ENCODE data around the gene TMOD2.

Gene TMOD2

DNA sequence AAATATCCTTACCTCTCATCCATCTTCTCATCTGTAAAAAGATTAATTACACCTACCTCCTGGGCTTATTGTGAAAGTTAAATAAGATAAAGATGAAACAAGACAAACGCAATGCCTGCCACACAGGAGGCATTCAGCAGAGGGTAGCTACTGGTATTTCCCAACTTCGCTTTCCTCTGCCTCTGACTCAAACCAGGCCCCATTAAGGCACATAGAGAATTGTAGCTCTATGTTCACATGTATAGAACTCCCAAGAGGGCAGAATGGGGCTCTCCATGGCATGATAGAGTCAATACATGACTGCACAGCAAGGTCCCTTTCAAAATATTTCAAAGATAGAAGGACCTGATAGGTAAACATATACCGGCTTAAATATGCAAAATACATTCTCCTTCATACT, 15.3 kb upstream of the TMOD2 start:
- no peak for DNase-seq

DNA sequence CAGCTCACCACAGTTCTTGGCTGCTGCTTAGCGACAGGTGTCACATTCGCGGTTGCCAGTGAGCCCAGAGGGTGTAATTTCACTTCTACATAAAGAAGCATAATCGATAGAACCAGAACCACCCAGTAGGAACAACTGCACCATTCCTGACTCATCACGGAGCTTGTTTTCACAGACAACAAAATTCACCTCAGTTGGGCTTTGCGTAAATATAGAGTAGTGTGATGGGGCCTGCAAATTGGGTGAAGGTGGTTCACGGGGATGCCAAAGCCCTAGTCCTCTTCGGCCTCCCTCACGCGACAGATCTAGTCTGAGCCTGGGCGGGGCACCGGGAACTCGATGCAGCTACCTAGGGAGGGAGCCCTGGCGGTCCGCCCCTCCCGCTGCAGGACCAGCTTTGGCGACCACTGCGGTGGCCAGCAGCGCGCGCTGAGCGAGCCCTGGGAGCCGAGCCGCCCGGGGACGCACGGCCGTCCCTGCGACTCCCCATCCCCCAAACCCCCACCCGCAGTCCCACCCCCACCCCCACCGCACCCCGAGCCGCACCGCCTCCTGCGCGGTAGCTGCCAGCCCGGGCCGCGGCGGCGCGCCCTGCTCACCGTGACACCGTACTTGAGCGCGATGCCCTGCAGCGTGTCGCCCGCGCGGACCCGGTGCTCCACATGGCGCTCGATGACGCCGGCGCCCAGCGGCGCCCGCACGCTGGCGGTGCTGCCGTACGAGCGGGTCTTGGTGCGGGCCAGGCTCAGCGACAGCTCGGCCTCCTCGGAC, 14.5 kb upstream of the TMOD2 start:
- peak; percentile 60 for DNase-seq

DNA sequence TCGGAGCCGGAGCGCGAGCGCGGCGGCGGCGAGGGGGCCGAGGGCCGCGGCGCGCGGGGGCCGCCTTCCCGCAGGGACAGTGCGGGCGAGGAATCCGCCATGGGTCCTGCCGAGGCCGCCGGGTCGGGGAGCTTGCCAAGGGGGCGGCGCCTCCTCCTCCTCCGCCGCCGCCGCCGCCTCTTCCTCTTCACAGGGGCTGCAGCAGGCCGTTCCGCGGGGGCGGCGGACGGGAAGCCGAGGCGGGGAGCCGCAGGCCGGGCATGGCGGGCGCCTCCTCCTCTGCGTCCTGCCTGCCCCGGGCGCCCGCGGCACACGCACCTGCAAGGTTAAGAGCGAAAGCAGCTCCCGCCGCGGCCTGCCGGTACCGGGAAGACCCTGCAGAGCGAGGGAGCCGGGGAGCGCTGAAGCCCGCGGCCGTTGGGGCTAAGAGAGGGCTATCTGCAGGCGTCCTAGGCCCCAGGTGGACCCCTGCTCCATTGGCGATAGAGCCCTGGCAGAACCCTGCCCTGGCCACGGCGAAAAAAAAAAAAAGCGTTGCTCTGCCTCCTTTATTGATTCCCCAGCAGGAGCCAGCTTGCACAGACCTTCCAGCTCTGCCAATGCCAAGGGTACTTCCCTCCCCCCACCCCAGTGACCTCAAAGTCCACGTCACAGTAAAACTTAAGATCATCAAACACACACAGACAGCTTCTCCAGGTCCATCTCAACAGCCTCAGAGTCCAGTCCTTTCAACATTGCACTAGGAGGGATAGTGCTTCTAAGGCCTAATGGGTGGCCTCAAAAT, 13.7 kb upstream of the TMOD2 start, which contains the start of gene LYSMD2:
TSS of gene LYSMD2 (minus strand) at position 134 of the 784 bp plus-strand sequence. CDS start at position 101, 33 bp downstream.
- DNase-seq: peak; percentile 78

DNA sequence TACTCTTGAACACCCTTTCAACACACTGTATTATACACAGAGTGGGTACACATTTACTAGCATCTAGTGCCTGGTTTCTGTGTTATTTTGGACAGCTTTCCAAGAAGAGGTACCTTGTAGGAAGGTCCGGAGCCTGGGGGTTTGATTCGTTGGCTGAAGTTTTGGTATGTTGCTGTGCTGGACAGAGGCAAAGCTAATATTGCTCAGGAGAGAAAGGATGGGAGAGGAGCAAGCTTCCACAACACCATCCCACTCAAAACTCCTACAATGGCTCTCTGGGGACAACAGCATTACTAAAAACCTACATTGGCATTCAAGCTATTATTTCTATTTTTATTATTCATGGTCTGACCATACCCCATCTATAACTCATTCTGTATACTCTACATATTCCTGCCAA, 12.8 kb upstream of the TMOD2 start:
- DNase-seq: no peak

DNA sequence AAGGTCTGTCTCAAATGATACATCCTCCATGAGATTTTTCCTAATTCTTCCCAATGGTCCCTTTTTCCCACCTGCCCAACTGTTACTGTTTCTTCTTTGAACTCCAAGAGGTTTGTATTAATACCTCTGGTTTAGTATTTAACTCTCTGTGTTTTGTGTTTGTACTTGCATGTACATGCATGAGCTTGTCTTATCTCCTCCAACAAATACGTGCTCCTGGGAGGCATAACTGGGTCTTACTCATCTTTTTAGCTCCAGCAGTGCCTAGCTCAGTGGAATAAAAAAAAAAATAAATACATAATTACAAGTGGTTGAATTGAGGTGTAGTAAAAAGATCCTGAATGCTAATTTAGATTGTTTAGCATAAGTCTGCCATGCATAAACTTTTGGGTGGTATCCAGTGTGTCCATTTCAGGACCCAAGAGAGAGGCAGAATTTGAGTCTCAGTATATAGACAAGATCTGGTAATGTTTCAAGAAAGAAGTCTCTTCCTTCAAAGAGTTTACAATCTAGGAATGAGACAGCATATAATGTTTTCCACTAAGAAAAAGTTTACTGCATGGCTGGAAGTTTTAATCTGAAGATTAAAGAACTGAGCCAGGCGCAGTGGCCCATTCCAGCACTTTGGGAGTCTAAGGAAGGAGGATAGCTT, 12.2 kb upstream of the TMOD2 start:
- DNase-seq: no peak

DNA sequence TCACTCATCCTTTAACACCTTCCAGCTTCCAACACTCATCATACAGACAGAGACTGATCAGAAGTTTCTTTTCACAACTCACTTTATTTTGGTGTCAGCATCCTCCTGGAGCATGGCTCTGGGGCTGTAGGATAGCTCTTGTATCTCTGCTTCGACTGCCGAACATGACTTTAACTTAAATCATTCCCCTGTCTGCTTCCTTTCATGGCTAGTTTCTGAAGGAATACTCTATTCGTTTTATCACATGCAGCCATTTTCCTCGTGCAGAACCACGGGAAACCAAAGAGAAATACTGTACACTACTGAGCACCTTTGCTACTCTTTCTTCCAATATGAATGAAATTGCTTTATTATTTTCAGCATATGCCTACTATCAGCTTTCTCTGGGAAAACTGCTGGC, 2.1 kb upstream of the TMOD2 start:
- no peak for DNase-seq

DNA sequence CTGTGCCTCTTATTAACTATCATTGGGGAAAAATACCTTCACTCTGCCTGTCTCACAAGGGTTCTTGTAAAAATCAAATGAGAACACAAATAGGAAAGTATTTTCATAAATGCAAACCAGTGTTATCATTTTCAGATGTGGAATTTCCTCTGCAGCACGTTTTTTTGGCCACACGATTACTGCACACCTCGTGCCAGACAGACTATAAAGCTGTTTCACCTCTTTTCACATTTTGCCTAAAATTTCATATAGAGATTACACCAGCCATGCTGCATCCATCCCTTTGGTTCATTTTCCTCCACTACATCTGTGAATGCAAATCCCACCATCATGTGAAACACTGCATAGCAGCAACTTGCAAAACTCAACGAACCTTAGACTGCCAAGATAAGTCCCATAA, 1.2 kb upstream of the TMOD2 start:
- no peak for DNase-seq

DNA sequence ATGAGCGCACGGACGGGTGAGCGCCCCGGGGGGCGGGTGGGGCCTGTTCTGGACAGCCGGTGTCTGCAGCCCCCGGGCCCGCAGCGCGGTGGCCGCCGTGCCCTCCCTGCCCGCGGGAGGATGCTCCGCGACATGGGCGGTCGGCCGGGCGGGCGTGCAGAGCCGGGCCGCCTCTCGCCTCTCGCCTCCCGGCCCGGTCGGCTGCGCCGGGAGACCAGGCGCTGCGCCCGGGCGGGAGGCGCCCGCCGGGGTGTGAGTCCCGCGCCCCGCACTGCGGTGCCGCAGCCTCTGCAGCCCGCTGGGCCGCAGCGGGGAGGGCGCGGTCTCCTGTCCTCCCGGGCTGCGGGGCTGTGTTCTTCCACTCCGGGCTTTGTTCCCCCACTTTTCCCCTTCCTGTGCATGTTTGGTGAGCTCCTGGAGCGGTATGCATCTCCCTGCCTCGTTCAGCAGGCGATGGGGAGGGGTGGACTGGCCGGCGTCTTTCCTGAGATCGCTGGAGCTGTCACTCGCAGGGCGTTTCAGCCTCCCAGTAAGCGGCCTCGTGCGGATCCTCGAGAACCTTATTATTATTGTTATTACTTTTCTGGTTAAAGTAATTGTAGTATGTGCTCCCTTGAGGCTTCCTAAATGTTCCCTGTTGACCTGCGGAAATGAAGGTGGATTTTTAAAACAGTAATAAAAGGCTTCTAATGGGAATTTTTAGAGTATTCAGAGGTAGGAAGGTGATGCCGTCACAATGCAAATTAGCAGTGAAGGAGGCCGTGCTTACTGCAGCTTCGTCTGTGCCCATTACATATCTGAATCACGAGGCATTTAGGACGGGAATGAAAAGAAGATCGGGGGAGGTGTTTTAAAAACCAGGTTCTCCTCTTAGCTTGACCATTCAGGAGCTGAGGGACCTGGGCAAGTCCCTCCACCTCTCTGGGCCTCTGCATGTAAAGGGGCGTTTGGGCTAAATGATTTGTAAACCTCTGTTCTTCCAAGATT, 593 bp downstream of the TMOD2 start:
- no peak for DNase-seq

DNA sequence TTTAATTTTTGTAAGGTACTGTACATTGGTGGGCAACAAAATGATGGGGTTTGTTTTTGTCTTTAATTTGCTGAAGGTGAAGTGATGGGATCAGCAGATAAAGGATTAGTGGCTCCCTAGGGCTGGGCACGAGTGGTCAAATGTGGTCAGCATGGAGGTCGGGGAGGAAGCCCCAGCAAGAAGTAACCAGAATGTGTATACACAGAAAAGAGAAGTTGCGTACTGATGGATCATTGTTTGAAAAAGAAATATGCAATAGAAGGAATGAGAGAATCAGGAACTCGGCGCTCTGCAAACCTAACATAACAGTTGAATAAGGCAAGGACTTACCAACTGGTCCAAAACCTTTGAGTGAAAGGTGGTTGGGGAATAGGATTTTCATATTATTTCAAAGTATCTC, 1.5 kb downstream of the TMOD2 start:
- no peak for DNase-seq

DNA sequence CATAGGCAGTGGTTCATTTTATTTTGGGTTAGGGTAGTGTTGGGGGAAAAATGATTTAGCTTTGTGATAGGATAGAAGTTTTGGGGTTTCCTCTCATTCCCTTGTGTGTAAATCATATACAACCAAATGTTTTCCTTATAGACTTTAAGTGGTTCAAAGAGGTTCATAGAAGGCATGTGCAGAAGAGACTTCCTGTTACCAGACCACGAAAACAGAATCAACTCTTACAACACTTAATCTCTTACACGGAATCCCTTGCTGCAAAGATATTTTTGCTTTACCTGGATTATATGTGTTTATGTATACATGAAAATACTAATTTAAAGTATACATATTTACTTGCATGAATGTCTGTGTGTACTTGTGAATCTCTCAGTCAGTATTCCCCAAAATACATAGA, 2.9 kb downstream of the TMOD2 start:
- no peak for DNase-seq

DNA sequence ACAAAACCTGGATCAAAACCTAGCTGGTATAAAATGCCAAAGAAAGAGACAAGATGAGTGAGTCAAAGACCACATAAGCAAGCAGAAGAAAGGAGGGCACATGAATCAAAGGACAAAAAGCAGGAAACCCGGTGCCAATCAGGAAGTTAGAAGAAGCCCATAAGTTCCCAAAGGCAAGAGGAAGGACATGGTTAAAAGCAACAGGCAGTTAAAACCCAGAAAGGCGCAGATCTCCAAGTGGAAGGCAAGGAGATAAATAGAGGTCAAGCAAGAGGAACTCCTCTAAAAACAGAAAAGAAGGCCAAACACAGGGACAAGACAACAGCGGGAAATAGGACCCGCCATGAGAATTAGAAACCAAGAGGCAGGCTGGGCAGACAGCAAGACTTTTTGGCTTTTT, 4.4 kb downstream of the TMOD2 start:
- DNase-seq: no peak

DNA sequence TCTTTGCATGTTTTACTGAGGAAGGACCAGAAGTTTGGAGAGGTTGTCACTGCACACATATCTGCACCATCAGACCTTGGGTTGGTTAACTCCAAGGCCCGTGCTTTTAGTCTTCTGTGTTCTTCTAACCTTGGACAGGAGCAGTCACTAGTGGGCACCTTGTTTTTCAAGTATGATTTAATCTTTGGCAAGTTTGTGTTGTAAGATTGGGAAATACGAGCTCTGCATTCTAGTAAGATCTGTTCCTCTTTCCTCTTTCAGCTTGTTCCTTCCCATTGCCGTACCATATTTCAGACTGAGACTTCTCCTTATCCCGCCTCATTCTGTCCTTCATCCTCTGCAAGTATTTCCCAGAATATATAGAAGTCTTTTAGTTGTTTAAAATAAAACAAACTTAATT, 5.1 kb downstream of the TMOD2 start:
- DNase-seq: no peak

DNA sequence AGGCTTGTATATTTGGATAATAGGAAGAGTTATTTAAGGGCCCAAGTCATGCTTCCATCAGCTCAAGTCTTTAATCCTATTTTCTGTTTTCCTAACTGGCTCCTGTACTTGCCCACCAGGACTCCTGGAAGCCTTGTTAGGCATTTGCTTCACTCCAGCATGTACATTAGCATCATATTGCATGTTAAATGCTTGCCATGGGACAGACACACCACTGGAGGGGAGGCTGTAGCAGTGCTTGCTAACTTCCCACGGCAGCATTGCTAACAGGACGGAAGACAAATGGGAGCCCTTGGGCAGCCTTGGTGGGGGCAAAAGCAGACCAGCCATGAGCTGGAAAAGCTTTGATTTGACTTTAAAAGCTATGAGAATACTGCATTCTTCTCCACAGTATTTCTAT, 6.1 kb downstream of the TMOD2 start:
- DNase-seq: no peak

DNA sequence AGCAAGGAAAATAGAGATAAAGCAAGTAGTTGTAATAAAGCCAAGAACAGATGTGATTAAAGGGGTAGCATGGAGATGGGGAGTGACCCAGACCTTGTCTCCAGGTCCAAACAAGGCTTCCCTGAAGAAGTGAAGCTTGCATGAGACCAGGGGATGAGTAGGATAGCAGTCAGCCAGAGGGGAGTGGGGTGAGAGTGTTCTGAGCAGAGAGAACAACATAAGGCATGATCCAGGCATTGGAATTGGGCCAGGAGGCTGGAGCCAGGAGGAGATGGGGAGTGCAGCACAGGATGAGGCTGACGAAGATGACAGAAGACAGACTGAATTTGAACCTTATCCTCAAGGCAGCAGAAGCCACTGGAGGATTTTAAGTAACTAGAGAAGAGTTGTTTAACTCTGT, 7.2 kb downstream of the TMOD2 start:
- DNase-seq: no peak

DNA sequence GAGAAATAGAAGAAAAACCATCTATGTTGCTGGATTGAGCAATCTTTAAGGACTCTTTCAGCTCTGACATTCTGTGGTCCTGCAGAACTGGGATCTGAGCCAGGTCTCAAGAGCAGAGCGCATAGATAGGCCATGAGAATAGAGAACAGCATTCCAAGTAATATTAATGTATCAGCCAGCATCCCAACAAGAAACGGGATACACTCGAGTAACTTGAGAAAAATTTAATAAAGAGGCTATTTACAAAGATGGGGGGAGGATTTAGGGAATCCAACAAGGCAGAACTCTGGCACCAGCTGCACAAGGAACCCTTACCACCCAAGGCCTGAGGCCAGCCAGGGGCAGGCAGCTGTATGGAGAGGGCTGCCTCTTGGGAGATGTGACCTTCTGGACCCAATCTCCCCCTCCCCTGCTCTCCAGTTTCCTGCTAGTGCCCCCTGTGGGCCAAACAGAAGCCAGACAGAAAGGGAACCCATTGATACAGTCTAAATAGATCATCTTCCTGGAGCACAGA, 8.2 kb downstream of the TMOD2 start:
- no peak for DNase-seq

DNA sequence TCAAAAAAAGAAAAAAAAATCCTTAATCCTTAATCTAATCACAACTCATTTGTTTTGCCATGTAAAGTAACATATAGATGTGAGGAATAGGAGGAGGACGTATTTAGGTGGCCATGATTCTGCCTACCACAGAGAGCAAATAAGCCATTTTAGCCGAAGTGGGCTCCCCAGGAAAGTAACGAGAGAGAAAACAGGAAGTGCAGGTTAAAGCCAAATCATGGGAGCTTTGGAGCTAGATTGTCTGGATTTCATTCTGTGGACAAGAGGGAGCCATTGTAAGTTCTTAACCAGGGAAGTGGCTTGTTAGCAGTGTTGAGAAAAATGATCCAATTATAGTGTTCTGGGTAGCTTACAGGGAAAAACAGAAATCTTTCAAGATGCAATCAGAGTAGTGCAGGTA, 9.4 kb downstream of the TMOD2 start:
- no peak for DNase-seq

DNA sequence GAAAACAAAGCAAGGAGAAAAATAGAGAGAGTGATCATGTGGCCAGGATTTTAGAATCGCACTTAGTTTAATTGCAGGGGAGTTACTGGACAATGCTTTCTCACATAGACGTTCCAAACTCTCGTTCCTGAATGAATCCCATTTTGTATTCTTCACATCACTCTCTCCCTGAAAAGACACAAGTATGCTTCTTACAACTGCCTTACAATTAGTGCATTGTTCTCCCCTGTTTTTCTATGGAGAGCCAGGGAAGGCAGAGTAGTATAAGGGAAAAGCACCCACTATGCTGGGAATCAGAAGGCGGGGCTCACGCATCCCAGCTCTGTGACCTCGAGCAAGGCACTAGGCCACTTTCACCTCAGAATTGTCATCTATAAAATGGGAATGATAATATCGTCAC, 14.4 kb downstream of the TMOD2 start:
- no peak for DNase-seq

DNA sequence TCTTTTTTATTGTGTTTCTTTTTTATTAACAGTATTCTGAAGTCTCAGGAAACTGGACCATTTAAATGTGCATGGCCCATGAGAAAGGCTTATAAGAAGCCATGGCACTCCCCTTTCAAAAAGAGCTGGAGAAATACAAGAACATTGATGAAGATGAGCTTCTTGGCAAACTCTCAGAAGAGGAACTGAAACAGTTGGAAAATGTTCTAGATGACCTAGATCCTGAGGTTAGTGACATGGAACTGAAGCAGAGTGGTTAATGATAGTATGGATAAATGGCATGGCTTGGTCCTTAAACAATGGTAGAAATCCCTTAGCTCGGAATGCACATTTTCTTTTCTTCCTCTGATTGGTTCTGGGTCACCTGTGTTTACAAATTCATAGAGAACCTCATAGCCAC, 14.9 kb downstream of the TMOD2 start:
- no peak for DNase-seq

DNA sequence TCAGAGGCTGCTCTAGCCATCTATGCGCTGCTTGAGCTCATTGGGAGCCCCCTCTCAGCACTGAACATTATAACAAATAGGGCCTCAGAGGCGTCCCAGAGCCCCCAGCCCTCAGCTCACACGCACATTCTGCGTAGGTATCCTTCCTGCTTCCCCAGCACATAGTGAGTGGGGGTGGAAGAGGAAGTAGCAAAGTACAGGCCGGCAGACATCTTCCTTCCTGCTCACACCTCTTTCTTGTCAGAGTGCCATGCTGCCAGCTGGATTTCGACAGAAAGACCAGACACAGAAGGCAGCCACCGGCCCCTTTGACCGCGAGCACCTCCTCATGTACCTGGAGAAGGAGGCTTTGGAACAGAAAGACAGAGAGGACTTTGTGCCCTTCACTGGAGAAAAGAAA, 16.6 kb downstream of the TMOD2 start:
- DNase-seq: no peak

DNA sequence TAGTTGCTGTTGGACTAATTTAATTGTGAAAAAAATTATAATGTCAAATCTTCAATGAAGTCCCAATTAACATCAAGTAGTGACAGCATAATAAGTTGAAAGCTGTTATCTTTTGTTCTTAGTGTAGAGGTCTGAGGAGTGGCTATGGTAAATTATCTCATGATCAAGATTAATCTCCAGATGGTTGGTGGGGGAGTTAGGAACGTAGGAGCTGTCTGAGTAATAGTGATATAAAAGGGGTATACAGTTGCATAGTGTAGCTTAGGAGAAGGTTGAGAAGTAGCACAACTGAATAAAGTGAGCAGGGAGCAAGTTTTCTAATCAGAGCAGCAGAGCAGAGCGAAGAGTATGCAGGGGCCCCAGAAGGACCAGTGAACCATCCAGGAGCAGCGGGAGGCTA, 19.5 kb downstream of the TMOD2 start:
- DNase-seq: no peak

DNA sequence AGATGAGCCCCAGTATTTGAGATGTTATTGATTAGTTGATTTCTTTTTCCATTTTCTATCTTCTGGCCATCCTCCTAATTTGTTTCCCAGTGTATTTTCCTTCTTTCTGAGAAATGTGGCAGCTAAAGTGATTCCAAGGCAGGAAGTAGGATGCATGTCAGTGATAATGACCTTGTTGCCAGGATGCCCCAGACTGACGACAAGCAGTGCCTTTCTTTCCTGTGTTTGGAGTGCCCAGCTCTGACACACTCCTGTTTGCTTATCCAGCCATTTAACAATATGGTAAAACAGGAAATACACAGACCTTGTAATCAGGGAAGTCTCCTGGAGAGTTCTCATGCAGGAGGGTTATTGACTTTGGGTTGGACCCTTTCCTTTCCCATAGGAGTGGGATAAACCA, 20.4 kb downstream of the TMOD2 start:
- DNase-seq: no peak

DNA sequence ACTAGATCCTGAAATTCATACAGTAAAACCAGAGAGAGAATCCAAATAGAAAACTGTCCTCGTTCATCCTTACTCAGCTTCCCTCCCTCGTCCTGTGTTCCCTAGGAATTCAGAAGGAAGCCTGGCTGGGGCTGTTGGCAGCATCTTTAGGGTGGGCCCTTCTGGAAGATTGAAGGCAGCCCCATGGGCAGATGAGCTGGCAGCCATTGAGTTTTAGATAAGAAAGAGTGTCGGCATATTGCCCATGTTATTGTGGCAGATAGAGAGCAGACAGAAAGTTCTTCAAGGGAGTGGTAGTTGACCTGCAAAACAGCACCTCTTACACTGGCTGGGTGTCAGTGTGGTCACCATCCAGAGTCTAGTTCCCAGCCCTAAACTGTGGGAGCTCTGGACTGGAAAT, 23.5 kb downstream of the TMOD2 start:
- DNase-seq: no peak
